ENCODE results near the gene RBM6. TPM values are rescaled to one million over a fixed set of nuclear protein-coding genes. Genes with fewer than 3 reads are reported as not detected.
"Not testable (repeated sequence)": the region's sequence is repeated elsewhere in the genome, so short reads cannot be mapped to it uniquely, and the experiment has no call there.

The RBM6 gene, protein sequence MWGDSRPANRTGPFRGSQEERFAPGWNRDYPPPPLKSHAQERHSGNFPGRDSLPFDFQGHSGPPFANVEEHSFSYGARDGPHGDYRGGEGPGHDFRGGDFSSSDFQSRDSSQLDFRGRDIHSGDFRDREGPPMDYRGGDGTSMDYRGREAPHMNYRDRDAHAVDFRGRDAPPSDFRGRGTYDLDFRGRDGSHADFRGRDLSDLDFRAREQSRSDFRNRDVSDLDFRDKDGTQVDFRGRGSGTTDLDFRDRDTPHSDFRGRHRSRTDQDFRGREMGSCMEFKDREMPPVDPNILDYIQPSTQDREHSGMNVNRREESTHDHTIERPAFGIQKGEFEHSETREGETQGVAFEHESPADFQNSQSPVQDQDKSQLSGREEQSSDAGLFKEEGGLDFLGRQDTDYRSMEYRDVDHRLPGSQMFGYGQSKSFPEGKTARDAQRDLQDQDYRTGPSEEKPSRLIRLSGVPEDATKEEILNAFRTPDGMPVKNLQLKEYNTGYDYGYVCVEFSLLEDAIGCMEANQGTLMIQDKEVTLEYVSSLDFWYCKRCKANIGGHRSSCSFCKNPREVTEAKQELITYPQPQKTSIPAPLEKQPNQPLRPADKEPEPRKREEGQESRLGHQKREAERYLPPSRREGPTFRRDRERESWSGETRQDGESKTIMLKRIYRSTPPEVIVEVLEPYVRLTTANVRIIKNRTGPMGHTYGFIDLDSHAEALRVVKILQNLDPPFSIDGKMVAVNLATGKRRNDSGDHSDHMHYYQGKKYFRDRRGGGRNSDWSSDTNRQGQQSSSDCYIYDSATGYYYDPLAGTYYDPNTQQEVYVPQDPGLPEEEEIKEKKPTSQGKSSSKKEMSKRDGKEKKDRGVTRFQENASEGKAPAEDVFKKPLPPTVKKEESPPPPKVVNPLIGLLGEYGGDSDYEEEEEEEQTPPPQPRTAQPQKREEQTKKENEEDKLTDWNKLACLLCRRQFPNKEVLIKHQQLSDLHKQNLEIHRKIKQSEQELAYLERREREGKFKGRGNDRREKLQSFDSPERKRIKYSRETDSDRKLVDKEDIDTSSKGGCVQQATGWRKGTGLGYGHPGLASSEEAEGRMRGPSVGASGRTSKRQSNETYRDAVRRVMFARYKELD
- 100 to 1,000 TPM in 3 of 12 donors, 10 to 100 TPM in 8, not detected in 1; 53.3 to 148 (median 76.8) TPM for polyA plus RNA-seq (ENCODE audit: insufficient read length in 12 of 12)
- long read RNA-seq, donor 1, partial matches to known transcripts: 157 of 163 reads
- long read RNA-seq, donor 1, other reads (novel, unspliced or antisense): 0 of 163 reads
- long read RNA-seq, donor 2, partial matches to known transcripts: 8 of 10 reads
- long read RNA-seq, donor 2, other reads (novel, unspliced or antisense): 0 of 10 reads
- long read RNA-seq, donor 3, partial matches to known transcripts: 37 of 39 reads
- long read RNA-seq, donor 3, other reads (novel, unspliced or antisense): 0 of 39 reads
- long read RNA-seq, donor 4, partial matches to known transcripts: 11 of 13 reads
- long read RNA-seq, donor 4, other reads (novel, unspliced or antisense): 0 of 13 reads
- long read RNA-seq, donor 5, partial matches to known transcripts: 123 of 125 reads
- long read RNA-seq, donor 5, other reads (novel, unspliced or antisense): 0 of 125 reads
- long read RNA-seq, donor 6, partial matches to known transcripts: 35 of 37 reads
- long read RNA-seq, donor 6, other reads (novel, unspliced or antisense): 0 of 37 reads
- long read RNA-seq, donor 7, partial matches to known transcripts: 36 of 38 reads
- long read RNA-seq, donor 7, other reads (novel, unspliced or antisense): 0 of 38 reads
- long read RNA-seq, donor 8, partial matches to known transcripts: 90 of 92 reads
- long read RNA-seq, donor 8, other reads (novel, unspliced or antisense): 0 of 92 reads
- long read RNA-seq, donor 9, partial matches to known transcripts: 22 of 23 reads
- long read RNA-seq, donor 9, other reads (novel, unspliced or antisense): 0 of 23 reads
- long read RNA-seq, donor 10, partial matches to known transcripts: 48 of 53 reads
- long read RNA-seq, donor 10, other reads (novel, unspliced or antisense): 0 of 53 reads
- long read RNA-seq, donor 11, partial matches to known transcripts: 31 of 33 reads
- long read RNA-seq, donor 11, other reads (novel, unspliced or antisense): 0 of 33 reads

DNA sequence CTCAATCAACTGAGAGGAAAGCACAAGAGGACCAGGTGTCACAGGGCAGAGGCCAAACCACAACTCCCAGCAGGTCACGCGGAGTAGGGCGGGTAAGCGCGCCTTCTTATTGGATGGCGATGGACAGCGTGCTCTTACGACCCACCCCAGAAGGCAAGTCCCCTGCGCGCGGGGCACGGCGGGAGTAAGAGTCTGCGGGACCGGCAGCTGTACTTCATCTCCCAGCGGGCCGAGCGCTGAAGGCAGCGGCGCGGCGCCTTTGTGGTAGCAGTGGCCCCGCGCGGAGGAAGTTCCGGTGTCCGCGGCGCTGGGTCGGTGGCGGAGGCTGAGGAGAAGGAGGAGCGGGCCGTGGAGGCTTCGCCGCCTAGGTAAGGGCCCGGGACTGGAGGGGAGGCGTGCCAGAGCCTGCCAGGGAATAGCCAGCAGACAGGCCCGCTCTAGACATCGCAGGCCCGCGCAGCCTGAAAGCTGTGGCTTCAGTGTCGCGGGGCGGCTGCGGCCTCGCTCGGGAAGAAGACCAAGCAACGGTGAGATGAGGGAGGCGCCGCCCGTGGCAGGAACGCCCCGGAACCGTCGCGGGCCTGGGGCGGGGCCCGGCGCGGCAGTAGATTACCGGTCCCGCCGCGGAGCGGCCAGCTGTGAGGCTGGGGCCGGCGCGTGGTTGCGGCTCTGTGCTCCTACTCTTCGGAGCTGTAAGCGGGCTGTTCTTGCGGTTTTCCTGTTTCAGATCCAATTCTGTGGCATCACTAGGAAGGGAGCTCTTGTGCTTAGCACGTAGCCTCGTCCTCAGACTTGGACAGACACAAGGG is at the start of gene RBM6:
Gene RBM6 (plus strand): TSS at position 293 of the 809 bp plus-strand sequence. CDS start 22,492 bp downstream, outside the sequence.
- peak; percentile 95 for DNase-seq

DNA sequence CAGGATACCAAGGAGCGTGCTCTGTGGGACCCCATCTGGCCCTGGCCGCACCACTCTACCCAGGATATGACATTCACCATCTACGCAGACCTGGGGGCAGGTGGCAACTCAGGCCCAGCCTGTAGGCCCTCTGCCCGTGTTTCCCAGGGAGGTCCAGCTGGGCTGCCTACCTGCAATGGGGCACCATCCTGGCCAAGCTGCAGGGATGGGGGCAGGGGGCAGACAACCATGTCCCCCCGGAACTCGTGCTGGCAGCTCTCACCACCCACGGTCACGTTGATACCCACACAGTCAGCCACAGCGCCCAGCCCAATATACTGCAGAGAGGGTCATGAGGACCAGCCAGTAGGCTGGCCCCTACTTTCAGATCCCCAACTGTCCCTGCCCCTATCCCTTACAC is 44.2 kb upstream of the RBM6 start:
- no peak for DNase-seq

DNA sequence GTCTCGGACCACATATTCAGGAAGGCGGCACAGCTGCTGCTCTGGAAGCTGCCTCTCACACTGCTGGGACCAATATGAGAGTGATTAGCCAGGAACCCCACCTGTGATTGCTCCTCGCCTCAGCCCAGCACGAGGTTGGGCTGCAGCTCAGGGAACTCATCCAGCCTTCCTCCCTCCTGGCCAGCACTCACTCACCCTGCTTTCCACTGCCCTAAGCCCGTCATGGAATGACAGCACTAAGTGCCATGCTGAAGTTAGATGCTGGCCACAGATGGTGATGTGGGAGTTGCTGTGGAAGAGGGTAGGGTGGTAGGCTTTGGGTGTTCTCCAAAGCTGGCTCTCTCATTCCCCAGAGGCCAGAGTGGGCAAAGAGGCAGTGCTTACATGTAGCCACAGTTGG is 43.6 kb upstream of the RBM6 start:
- no peak for DNase-seq

DNA sequence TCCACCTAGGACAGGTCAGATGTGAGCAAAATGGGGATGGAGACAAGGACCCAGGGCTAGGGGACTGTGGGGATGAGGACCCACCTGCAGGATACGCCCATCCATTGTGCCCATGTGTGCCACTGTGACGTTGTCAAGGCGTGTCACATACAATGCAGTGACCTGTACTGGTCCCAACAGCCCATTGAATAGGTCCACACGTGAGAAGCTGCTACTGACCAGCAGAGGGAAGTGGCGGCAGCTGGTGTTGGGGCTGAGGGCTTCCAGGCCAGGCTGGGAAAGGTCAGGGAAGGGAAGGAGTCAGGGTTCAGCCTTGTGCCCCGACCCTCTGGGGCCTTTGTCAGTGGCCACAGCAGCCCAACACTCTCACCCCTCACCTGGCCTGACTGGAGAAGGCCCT is 41.0 kb upstream of the RBM6 start:
- no peak for DNase-seq

DNA sequence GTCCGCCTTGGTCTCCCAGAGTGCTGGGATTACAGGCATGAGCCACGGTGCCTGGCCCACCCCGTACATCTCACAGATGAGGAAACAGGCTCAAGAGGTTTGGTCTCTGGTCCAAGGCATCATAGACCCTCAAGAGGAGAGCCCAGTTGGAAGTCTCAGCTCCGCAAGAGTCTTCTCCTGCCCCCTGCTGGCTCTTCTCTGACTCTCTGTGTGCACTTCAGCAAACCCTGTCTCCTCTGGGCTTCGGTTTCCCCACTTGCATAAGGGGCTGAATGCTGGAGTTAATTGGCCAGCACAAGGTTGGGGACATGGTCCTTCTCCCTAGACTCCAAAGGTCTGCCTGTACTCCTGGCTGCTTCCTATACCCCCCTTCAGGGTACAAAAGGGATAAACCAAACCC is 40.1 kb upstream of the RBM6 start:
- DNase-seq: no peak

DNA sequence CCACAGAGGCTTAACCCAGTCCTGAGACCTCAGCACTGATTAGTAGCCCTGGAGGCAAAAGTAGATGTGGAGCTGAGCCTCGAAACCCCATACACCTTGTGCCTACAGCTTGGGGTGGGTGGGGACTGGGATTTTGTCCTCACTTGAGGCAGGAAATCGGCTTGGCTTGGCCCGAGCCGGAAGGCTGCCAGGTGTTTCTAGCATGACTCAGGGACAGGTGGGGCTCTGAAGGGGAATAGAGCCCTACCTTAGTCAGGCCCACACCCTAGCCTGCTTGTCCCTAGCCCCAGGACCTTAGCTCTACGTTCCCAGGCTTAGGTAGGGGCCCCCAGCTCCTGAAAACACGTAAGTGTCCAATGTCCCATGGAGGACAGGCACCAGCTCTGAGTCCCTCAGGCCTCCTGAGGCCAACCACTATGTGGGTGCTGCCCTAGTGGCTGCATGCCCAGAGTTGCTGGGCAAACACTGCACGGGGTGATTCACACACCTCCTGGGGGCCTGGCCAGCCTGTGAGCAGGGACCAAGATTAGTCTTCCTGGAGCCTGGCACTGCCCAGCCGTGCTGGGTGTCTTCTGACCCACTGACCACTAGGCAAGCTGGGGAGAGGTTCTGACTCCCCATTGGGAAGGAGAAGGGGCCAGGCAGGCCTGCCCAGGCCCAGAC is 39.3 kb upstream of the RBM6 start:
- DNase-seq: no peak

DNA sequence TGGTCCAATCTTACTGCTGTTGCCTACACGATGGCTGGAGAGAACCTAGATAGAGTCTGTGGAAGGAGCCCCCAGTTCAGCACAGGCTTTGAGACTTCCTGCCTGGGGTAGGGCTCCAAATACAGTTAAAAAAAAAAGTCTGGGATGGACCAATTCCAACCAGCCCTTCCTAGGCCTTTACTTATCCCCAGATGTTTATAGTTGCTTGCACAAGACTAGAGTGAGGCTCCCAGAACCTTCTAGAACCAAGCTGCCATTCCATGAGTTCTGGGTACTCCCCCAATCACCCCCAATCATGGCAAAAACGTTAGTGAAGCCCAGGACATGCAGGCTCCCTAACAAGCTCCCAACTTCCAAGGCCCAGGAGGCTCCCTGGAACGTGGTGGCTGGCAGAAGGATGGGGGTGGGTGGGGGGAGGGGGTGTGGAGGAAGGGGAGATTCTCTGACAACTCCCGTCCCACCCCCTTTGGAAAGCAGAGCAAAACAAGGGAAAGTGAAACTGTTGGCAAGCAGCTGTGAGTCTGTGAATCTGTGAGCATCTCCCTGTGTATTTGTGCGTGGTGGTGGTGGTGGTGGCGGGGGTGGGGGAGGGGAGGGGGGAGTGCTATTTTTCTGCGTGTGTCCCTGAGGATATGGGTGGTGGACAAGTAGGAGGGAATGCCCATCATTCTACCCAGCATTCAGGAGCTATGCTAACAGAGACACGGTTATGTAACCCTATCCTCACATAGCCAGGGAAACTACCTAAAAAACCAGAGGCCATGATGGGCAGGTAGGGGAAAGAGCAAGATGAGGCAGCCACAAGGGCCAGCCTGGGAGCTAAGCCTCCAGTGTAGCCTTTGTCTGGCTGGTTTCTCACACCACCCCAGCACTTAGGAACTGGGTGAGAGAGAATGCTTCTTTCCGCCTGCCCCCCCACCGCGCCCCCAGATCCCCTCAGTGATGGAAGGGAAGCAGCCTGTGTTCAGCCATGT is 38.3 kb upstream of the RBM6 start:
- DNase-seq: peak; percentile 47

DNA sequence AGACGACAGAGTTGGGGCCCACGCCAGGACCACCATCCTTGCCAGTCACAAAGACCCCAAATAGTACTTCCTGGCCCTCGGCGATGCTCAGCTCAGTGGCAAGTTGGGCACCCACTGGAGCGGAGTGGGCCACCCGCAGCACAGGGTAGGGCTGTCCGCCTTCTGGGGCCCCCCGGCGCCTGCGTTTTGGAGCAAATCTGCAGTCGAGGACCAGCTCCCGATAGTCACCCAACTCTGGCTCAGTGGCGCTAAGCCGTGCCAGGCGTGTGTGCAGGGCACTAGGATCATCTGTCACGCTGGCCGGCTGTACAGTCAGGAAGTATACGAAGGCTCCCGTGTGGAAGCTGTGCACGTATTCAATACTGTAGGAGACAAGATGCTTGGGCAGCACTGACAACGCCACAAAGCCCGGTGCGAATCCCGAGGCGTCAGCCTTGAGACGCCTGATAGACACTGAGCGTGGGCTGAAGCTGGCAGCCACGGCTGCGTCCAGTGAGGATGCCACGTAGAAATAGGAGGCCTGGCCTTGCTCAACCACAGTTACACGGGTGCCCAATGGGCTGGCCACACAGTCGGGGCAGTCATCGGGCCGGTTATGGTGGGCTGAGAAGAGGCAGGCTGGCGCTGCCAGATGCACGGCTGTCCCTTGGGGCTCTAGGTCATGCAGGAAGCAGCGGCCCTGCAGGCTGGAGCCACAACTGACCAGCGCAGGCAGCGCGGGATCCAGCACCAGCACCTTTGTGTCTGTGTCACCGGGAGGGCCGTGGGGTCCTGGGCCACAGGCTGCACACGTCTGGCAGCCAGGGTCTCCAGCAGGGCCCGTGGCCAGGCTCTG is 37.2 kb upstream of the RBM6 start:
- DNase-seq: no peak

DNA sequence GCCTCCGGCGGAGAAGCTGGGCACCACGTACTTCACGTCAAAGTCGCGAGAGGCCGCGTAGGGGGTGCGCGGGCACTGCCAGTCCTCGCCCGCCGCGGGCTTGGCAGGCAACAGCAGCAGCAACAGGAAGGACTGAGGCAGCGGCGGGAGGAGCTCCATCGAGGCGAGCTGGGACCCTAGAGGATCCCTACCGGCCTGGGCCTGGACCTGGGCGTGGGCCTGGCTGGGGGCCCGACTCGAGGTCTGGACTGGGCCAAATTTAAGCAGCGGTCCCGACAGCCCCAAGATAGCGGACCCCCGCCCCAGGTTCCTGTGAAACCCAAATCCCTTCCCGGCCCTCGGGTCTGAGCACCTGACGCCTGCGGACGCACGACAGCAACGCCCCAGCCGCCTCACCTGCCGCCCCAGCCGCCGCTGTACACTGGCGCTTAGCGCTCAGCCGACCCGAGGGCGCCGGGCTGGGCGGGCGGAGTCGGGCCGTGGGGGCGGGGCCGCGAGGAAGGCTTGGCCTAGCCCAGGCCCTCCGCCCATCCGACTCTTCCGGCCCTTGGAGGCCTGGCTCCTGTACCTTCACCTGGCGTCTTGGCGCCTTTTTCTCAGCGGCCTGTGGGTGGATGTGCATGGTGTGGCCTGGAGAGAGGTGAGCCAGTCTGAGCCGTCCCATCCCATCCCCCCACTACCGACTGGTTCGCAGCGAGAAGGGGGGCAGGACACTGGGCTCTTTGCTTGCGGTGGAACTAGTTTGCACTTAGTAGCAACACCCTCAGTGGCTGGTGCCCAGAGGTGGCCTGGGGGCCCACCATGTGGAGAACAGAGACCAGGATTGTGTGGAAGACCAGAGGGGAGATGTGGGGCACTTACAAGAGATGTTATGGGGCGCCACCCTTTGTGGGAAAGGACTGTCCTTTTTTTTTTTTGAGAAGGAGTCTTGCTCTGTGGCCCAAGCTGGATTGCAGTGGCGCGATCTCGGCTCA is 36.2 kb upstream of the RBM6 start, which contains the start of gene MST1R:
Gene MST1R (minus strand): TSS at position 423 of the 974 bp plus-strand sequence. CDS start 264 bp downstream, at position 159.
- DNase-seq: peak; percentile 57

DNA sequence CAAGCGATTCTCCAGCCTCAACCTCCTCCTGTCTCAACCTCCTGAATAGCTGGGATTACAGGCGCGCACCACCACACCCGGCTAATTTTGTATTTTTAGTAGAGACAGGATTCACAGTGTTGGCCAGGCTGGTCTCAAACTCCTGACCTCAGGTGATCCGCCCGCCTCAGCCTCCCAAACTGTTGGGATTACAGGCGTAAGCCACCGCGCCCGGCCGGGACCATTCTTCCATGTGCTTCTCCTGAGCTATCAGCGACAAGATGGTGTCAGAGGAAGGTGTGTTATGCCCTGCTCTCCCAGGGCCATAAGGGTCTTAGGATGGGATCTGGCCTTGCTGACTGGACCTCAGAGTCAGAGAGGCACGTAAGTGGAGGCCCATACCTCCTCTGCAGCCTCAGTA is 35.5 kb upstream of the RBM6 start:
- not testable (repeated sequence) for DNase-seq

DNA sequence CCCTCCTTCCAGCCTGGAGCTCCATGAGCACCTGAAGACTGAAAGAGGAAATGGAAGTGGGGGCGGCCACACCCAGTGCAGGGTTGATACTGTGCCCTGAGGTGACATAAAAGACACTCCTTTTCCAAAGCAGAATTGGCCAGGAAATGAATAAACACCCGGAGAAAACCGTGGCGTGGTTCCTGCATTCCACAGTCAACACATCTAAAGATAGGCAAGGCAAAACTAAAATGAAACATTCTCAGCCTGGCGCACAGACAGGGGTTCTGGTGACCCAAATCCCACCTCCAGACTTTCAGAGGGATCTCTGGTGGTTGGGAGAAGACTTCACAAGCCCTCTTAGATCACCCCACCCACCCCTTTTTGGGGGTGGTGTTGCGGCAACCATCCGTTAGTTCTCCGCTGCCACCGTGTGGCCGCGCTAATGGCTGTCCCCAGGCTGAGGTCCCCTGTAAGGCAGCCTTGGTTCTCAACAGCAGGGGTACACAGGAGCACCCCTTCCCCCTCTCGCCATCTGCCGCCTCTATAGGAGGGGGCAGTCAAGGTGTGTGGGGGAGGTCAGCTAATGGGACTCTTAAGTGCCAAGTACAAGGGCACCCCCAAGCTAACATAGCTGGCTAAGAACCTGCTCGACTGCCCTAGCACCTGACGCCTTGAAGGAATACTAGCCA is 33.7 kb upstream of the RBM6 start:
- DNase-seq: peak; percentile 45

DNA sequence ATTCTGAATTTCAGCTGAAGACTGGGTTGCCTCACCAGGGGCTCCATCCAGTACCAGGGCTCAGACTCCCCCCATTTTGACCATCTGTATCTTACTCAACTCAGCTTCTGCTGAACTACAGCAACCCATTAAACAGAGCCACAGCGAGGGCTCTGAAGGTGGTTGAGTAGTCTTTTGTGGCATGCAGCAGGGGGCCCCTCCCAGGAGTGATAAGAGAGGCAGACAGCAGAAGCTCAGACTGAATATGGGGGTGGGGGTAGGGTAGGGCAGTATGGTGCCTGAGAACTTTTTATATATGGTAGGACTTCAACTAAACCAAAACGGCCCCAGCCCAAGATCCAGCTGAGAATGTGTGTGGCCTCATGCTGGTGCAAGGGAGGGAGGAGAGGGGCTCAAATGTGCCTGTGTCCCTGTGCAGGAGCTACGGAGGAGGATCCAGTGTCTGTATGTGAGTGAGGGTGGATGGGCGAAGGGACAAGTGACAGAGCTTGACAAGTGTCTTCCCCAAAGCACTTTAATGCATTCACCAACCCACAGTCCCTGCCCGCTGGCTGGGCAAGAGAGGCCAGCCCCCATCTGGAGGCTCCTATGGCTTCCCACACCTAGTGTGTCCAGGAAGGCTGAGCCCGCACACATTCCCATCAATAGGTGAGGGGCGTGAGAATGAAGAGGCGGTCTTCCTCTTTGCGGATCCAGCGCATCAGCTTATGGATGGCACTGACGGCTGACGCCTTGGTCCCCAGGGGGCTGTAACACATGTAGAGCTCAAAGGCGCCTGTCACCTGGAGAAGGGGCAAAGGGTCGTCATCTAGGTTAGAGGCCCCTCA is 31.4 kb upstream of the RBM6 start:
- no peak for DNase-seq

DNA sequence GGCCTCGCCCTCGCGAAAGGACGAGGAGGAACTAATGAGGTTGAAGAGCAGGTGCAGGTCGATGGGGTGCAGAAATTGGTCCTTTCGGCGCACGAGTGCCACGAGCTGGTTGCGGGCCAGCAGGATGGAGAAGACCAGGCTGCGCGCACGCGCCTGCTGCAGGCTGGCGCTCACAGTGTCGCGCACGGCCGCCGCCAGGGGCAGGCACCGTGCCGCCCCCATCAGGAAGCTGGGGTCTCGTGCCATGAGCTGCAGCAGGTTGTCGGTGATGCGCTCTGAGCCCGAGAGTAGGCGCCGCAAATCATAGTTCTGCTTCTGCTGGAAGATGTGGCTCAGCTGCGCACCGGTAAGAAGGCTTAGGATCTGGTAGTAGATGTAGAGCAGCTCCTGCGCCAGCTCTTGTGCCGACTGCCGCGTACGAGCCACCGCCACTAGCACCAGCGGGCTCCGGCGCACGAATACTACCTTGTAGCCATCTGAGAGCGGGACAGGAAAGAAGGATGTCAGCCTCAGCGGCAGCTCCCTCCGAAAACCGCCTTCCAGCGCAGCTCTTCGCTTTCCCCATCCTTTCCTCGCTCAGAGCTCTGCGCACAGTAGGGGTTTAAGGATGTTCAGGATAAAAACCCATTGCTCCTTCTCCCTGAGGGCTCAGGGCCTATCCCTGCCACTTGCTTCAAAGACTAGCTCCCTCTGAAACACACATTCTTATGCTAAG is 29.4 kb upstream of the RBM6 start:
- DNase-seq: no peak
